H1 (cell line): ENCODE measurements around the gene DHRS1. TPM values are rescaled to one million over a fixed set of nuclear protein-coding genes. Genes with fewer than 3 reads are reported as not detected.
A peak's percentile ranks its signal among the peaks of the same experiment; 100 is the strongest.

ENCODE experiments used
- ASH2L ChIP-seq: fragments of 200-600, 300-600 bp; sonication (generic); IDR thresholded peaks from one replicate; pipeline ENCODE4 v1.7.1; 2017; ENCODE audit warnings: low read length
- CTBP2 ChIP-seq: IDR thresholded peaks from 2 replicates; pipeline ENCODE4 v1.7.0; 2011; ENCODE audit warnings: borderline replicate concordance, mild to moderate bottlenecking, moderate library complexity, mixed read lengths, low read length; ENCODE audit not compliant: insufficient read depth, insufficient read length
- JUND ChIP-seq: IDR thresholded peaks from 2 replicates; pipeline ENCODE4 v1.6.1; 2011; ENCODE audit warnings: mild to moderate bottlenecking, improper control_type of control experiment, low read length
- PHF8 ChIP-seq: fragments of 200-600 bp; sonication (generic); conservative IDR thresholded peaks from 2 replicates; pipeline ENCODE4 v1.7.1; 2012; ENCODE audit warnings: low read depth, mild to moderate bottlenecking, inconsistent platforms, low read length, moderate library complexity
- RBBP5 ChIP-seq: IDR thresholded peaks from 2 replicates; pipeline ENCODE4 v1.7.1; 2012; ENCODE audit warnings: low read depth, mild to moderate bottlenecking, inconsistent platforms, low read length, moderate library complexity, borderline replicate concordance
- RXRA ChIP-seq: IDR thresholded peaks from 2 replicates; pipeline ENCODE4 v1.6.1; 2011; ENCODE audit warnings: low read depth, mild to moderate bottlenecking, low read length, moderate library complexity; ENCODE audit not compliant: insufficient read depth
- SP1 ChIP-seq: IDR thresholded peaks from 2 replicates; pipeline ENCODE4 v1.6.1; 2011; ENCODE audit warnings: low read depth, low read length
- SRF ChIP-seq: IDR thresholded peaks from 2 replicates; pipeline ENCODE4 v1.6.1; 2011; ENCODE audit warnings: mild to moderate bottlenecking, low read depth, low read length, moderate library complexity
- TBP ChIP-seq: IDR thresholded peaks from 2 replicates; pipeline ENCODE4 v1.6.1; 2011; ENCODE audit warnings: low read depth, low read length, improper control_type of control experiment
- polyA plus RNA-seq, 7 experiments: library from polyadenylated mRNA; depleted of rRNA in 3 of 7; stranded (reverse) in 5 of 7; unstranded in 2 of 7; fragments of >200 nt in 5 of 7; fragments of 200-250 nt in 2 of 7; gene quantifications; 1 replicate in 5 of 7; 2 replicates in 1 of 7; 4 replicates in 1 of 7; pipeline versions ENCODE4 v1.2.1 to v1.2.3, GENCODE V29; 2011 to 2013; ENCODE audit warnings: missing spikeins in 2 of 7, mixed read lengths in 2 of 7
- total RNA-seq: library from RNA; stranded (reverse); fragmentation: NEBNext Ultra II Directional; extraction: Animal tissue kit (Norgen Biotek cat#: 25700); gene quantifications from 2 replicates; pipeline ENCODE4 v1.2.1, GENCODE V29; 2021

DHRS1 gene
- total and polyA plus RNA-seq, 2 of the 8 experiments (the other 6 are each of a cell fraction or from before 2014, with no cell fraction given) = 8.8 to 31.7 TPM

GRCh38 chr14:24299255-24300191, at the start of gene DHRS1, which contains the start of gene NOP9 (continued):
- TF ChIP-seq RBBP5 (0 out of 2 replicates have a peak, but pooled peaks have one; percentile 30), PHF8 (peak; percentile 82), TBP (peak; percentile 76), SRF (peak; percentile 91), RXRA (no peak), JUND (peak; percentile 47; the same call in 1 of the 2 replicates), SP1 (peak; percentile 80), CTBP2 (no peak), ASH2L (peak; percentile 93)
